HepG2 (cell line): Measurements from ENCODE around the gene GCG. TPM values are rescaled to one million over a fixed set of nuclear protein-coding genes. Genes with fewer than 3 reads are reported as not detected.

Experiments used
- ATAC-seq: fragments of 200-7000 bp; cut with Tn5 transposase; 3 replicates; pipeline ENCODE4 v1.9.1; 2020; ENCODE audit warnings: mild to moderate bottlenecking, moderate library complexity
- BruUV-seq: library from RNA; stranded (reverse); fragments of 400-500 nt; replicated peaks from 2 replicates; lab custom pipeline; 2021; lab: Mats Ljungman, UMichigan
- CTCF ChIA-PET: fragments of 300-600 bp; formaldehyde crosslinking; extraction: SDS; loops from one replicate; lab custom pipeline; 2021; ENCODE audit warnings: low total read pairs, inconsistent platforms, low intra/inter-chr PET ratio; lab: Yijun Ruan, JAX
- POLR2A ChIA-PET: fragments of 350-600 bp; sonication (Branson Sonifier 250); formaldehyde crosslinking; loops from one replicate; lab custom pipeline; 2020; ENCODE audit warnings: antibody characterized with exemption, inconsistent platforms; lab: Yijun Ruan, JAX
- DNase-seq: peaks from one replicate; pipeline ENCODE4 v3.0.0-alpha.2; 2015; ENCODE audit warnings: low spot score
- FAIRE-seq: peaks from 3 replicates; lab custom pipeline; 2011; peaks lifted over from hg19 to GRCh38; lab: Jason Lieb, UNC
- H2AFZ ChIP-seq: one replicate; pipeline ENCODE4 v1.6.1; 2011; ENCODE audit warnings: low read length, inconsistent platforms
- H3K27ac ChIP-seq: fragments of 300-600 bp; 3 replicates; pipeline ENCODE4 v1.8.0; 2011; ENCODE audit warnings: mixed run types, mild to moderate bottlenecking, mixed read lengths, low read length, inconsistent platforms; ENCODE audit not compliant: insufficient read depth; ENCODE audit errors: extremely low read length
- H3K27me3 ChIP-seq, 2 experiments: fragments of 200-600 bp in 1 of 2; 2 replicates in 1 of 2; 3 replicates in 1 of 2; pipeline versions ENCODE4 v1.6.0 to v1.8.0; 2011; ENCODE audit warnings: low read length in 2 of 2, mild to moderate bottlenecking in 2 of 2, moderate library complexity in 2 of 2, inconsistent platforms in 1 of 2; ENCODE audit not compliant: insufficient read depth in 2 of 2, control insufficient read depth in 1 of 2
- H3K36me3 ChIP-seq, 2 experiments: fragments of 200-600 bp in 1 of 2; replicated peaks in 1 of 2; 2 replicates in 1 of 2; 3 replicates in 1 of 2; pipeline versions ENCODE4 v1.5.1 to v1.8.0; 2011; ENCODE audit warnings: low read length in 2 of 2, inconsistent platforms in 1 of 2; ENCODE audit not compliant: insufficient read depth in 2 of 2, control insufficient read depth in 1 of 2
- H3K4me1 ChIP-seq: 2 replicates; pipeline ENCODE4 v1.5.1; 2012; ENCODE audit warnings: low read length, inconsistent platforms; ENCODE audit not compliant: insufficient read depth
- H3K4me2 ChIP-seq: 2 replicates; pipeline ENCODE4 v1.6.0; 2011; ENCODE audit warnings: low read depth, low read length, inconsistent platforms
- H3K4me3 ChIP-seq, 3 experiments: fragments of 200-600 bp in 1 of 3; sonication (generic), shearing (Covaris generic) in 1 of 3; replicated peaks in 1 of 3; 2 replicates each; pipeline ENCODE4 v1.5.1; 2011 to 2016; ENCODE audit warnings: low read length in 3 of 3, inconsistent platforms in 2 of 3, low read depth in 2 of 3, mild to moderate bottlenecking in 2 of 3, control low read depth in 1 of 3, mixed read lengths in 1 of 3; ENCODE audit not compliant: insufficient read depth in 1 of 3
- H3K79me2 ChIP-seq: one replicate; pipeline ENCODE4 v1.6.1; 2011; ENCODE audit warnings: low read length, inconsistent platforms; ENCODE audit not compliant: insufficient read depth
- H3K9ac ChIP-seq: 2 replicates; pipeline ENCODE4 v1.6.0; 2011; ENCODE audit warnings: mild to moderate bottlenecking, low read depth, low read length, inconsistent platforms; ENCODE audit not compliant: insufficient read depth
- H3K9me3 ChIP-seq: 2 replicates; pipeline ENCODE4 v1.5.1; 2012; ENCODE audit warnings: mild to moderate bottlenecking, low read length
- H4K20me1 ChIP-seq: 2 replicates; pipeline ENCODE4 v1.6.0; 2011; ENCODE audit warnings: inconsistent platforms, mild to moderate bottlenecking, low read length, moderate library complexity; ENCODE audit not compliant: insufficient read depth
- ATF4 ChIP-seq, 2 experiments: fragments of 450-650 bp in 1 of 2; sonication (generic) in 1 of 2; formaldehyde crosslinking; IDR thresholded peaks; 2 replicates each; pipeline versions ENCODE4 v1.5.0 to v1.8.0; 2020 to 2022; ENCODE audit warnings: mild to moderate bottlenecking in 1 of 2, missing genetic modification reagents in 1 of 2
- FOXA3 ChIP-seq: IDR thresholded peaks from 2 replicates; pipeline ENCODE4 v1.6.1; 2016; ENCODE audit warnings: missing genetic modification reagents, missing compliant biosample characterization
- GRHL1 ChIP-seq: sonication (generic); formaldehyde crosslinking; conservative IDR thresholded peaks from 2 replicates; pipeline ENCODE4 v1.8.0; 2022; ENCODE audit warnings: missing genetic modification reagents
- KDM6A ChIP-seq: IDR thresholded peaks from 2 replicates; pipeline ENCODE4 v1.6.1; 2016; ENCODE audit warnings: low read depth
- PHB2 ChIP-seq: fragments of 450-650 bp; IDR thresholded peaks from 2 replicates; pipeline ENCODE4 v1.6.1; 2018; ENCODE audit not compliant: partially characterized antibody
- RBM22 ChIP-seq: fragments of 200-400 bp; formaldehyde crosslinking; optimal IDR thresholded peaks from 2 replicates; pipeline ENCODE3; 2017; ENCODE audit warnings: mild to moderate bottlenecking, low read length, moderate library complexity
- RFX3 ChIP-seq: IDR thresholded peaks from 2 replicates; pipeline ENCODE4 v1.6.1; 2016; ENCODE audit warnings: missing biosample characterization, missing genetic modification reagents
- RFXANK ChIP-seq: IDR thresholded peaks from 2 replicates; pipeline ENCODE4 v1.6.1; 2016
- TP53 ChIP-seq: sonication (generic); formaldehyde crosslinking; conservative IDR thresholded peaks from 2 replicates; pipeline ENCODE4 v1.4.0; 2020; ENCODE audit warnings: missing genetic modification reagents
- WGBS: methylation state at CpG from one replicate; pipeline ENCODE4 v1.1.6; 2017; ENCODE audit warnings: low lambda C conversion rate; 5-methylcytosine and 5-hydroxymethylcytosine counted together
- in situ Hi-C: cut with HindIII; loops from 2 replicates; pipeline ENCODE4 v1.10.0; 2017; ENCODE audit warnings: low pct_unique_long_range_greater_than_20kb; ENCODE audit not compliant: extremely low pct_ligation_motif_present
- intact Hi-C: fragments of 100-400 bp; cut with micrococcal nuclease; formaldehyde crosslinking; loops from one replicate; pipeline ENCODE4 v1.10.0; 2022; ENCODE audit not compliant: unreplicated experiment
- polyA plus RNA-seq, 8 experiments: library from polyadenylated mRNA; depleted of rRNA in 3 of 8; stranded (reverse) in 7 of 8; unstranded in 1 of 8; fragments of >200 nt; fragmentation: Illumina TruSeq in 4 of 8; extraction: Trizol in 4 of 8; gene quantifications; 2 replicates each; pipeline versions ENCODE4 v1.2.1 to v1.2.3, GENCODE V29; 2011 to 2016; ENCODE audit warnings: low read depth in 4 of 8, missing spikeins in 1 of 8, mixed read lengths in 1 of 8; ENCODE audit not compliant: insufficient read depth in 1 of 8
- total RNA-seq, 5 experiments: library from RNA; depleted of rRNA; stranded (reverse); fragments of >200 nt; fragmentation: Illumina TruSeq; extraction: Trizol; gene quantifications; 2 replicates each; pipeline ENCODE4 v1.2.3, GENCODE V29; 2016; ENCODE audit warnings: low read depth in 1 of 5
- TF ChIP-seq, protein P1 (sequence below): sonication (generic); formaldehyde crosslinking; IDR thresholded peaks from 2 replicates; pipeline ENCODE4 v1.5.0; 2020; ENCODE audit warnings: mild to moderate bottlenecking, missing genetic modification reagents

The GCG gene
- total and polyA plus RNA-seq, 2 of the 13 experiments (the other 11 are each of a cell fraction or from before 2014, with no cell fraction given), result not detected

DNA sequence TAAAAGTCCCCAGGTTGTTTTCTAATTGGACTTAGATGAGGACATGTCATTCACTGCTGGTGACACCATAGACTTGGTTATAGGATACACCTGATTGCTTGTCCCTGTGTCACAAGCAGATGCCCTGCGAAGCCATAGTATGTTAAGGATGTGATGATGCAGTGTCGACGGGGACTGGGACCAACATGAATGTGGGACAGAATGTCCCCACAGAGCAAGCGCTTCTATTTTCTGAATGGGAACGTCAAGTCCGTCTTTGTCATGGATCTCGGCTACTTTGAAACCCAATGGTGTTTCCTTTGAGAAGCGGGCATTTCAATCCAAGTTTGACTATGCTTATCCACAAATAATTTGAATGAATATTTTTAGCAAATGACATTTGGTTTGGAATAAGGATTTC, 2.1 kb downstream of the GCG start:
- Histone ChIP-seq H3K36me3 (no peaks in the 10 kb centered on the region), H3K79me2 (no peaks in the 10 kb centered on the region), H4K20me1 (no peaks in the 10 kb centered on the region), H3K9ac (no peak overlapping the region), H3K9me3 (no peaks in the 10 kb centered on the region), H3K4me3 (no peak overlapping the region), H3K27me3 (peaks cover 0 to 8% of the 10 kb centered on the region in 2 experiments; a peak in 2 of 5 replicates), H3K4me2 (no peak overlapping the region), H2AFZ (no peak overlapping the region), H3K4me1 (no peaks in the 10 kb centered on the region), H3K27ac (no peak overlapping the region)
- no peak for FAIRE-seq
- ChIA-PET CTCF (no interaction called here), POLR2A (no interaction called here)
- WGBS, result 34% methylated on average over 8 of the region's 8 CpGs
- TF ChIP-seq RFXANK, result no peak
- no peak for ATAC-seq
- no peak for DNase-seq
- no TSS peak for BruUV-seq
- intact Hi-C loops (no loop called here), in situ Hi-C loops (loop anchor here (5.0 kb wide), 1 partner anchor 147 kb away; no protein-coding TSS in a partner anchor)

GRCh38 chr2:162149466-162149865, 2.6 kb downstream of the GCG start:
- BruUV-seq, result no TSS peak
- ATAC-seq, result no peak
- POLR2A ChIA-PET, result no interaction called here
- CTCF ChIA-PET, result no interaction called here
- no peaks in the 10 kb centered on the region for H4K20me1 ChIP-seq
- no peak for DNase-seq
- H3K36me3 ChIP-seq, result no peaks in the 10 kb centered on the region
- intact Hi-C loops, result no loop called here
- in situ Hi-C loops, result no loop called here
- no peaks in the 10 kb centered on the region for H3K9me3 ChIP-seq
- H3K27ac ChIP-seq, result no peak overlapping the region
- H3K79me2 ChIP-seq, result no peaks in the 10 kb centered on the region
- WGBS, result 3% methylated on average over 2 of the region's 2 CpGs
- H2AFZ ChIP-seq, result no peak overlapping the region
- H3K27me3 ChIP-seq, result peaks cover 0 to 8% of the 10 kb centered on the region in 2 experiments; a peak in 2 of 5 replicates
- H3K4me2 ChIP-seq, result no peak overlapping the region
- FAIRE-seq, result no peak
- no peak overlapping the region for H3K4me3 ChIP-seq
- no peaks in the 10 kb centered on the region for H3K4me1 ChIP-seq
- no peak overlapping the region for H3K9ac ChIP-seq
- no peak for TF ChIP-seq GRHL1 (CRISPR knock-in tag)
- no peak for TF ChIP-seq ATF4 (CRISPR knock-in tag; IDR thresholded peaks at IDR 0.05)
- no peak for TF ChIP-seq RBM22
- no peak for TF ChIP-seq TP53 (CRISPR knock-in tag)
- TF ChIP-seq KDM6A (CRISPR knock-in tag), result no peak
- no peak for TF ChIP-seq RFX3 (CRISPR knock-in tag)
- no peak for TF ChIP-seq FOXA3 (CRISPR knock-in tag)
- no peak for TF ChIP-seq PHB2
- TF ChIP-seq, protein P1, sequence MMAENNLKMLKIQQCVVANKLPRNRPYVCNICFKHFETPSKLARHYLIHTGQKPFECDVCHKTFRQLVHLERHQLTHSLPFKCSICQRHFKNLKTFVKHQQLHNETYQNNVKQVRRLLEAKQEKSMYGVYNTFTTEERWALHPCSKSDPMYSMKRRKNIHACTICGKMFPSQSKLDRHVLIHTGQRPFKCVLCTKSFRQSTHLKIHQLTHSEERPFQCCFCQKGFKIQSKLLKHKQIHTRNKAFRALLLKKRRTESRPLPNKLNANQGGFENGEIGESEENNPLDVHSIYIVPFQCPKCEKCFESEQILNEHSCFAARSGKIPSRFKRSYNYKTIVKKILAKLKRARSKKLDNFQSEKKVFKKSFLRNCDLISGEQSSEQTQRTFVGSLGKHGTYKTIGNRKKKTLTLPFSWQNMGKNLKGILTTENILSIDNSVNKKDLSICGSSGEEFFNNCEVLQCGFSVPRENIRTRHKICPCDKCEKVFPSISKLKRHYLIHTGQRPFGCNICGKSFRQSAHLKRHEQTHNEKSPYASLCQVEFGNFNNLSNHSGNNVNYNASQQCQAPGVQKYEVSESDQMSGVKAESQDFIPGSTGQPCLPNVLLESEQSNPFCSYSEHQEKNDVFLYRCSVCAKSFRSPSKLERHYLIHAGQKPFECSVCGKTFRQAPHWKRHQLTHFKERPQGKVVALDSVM, result no peak
